Stimulated activated CD4-positive, alpha-beta T cell treated with anti-CD3 and anti-CD28 coated beads, Interleukin-12 subunit alpha, Interleukin-12 subunit beta, amount 100 ng/mL, for 24 hours (primary cell): ENCODE measurements around the gene AUTS2.

Experiments
- DNase-seq, 2 experiments: peaks; one replicate each; pipeline ENCODE4 v3.0.0-alpha.2; 2020; ENCODE audit warnings: low read depth in 2 of 2

AUTS2 gene

DNA sequence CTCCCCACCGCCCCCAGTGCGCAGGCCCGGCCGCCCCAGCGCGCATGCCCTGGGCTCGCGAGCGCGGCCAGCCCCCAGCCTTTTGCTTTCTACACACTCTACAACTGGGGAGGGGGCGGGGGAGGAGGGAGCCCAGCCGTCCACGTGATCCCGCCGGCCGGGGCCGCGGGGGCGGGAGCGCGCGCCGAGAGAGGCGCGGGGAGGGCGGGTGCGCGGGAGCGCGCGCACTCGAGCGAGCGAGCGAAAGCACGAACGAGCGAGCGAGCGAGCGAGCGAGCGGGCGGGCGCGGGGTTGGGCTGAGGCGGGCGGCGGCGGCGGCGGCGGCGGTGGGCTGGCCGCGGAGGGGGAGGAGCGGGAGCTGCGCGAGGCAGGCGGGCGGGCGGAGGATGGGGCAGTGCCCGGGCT lies at the start of gene AUTS2:
AUTS2 (plus strand) TSS at position 395 of the 406 bp plus-strand sequence. CDS start 1,179 bp downstream, outside the sequence.
- DNase-seq: peak; percentile 6 to 18

DNA sequence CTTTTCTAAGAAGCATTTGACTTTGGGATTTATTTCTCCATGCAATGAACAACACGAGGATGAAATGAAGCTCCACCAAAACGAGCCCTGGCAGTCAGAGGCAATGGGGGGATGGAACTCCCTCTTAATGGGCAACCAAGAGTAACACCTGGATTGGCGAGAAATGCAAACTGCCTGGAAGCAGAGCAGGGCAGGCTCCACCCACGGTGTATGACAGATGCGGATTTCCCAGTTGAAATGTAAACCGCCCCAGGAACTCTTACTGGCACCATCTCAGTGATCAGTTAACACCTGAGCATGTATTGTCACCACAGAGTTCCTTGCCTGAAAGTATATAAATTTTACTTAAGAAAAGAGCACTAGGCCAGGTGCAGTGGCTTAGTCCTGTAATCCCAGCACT lies 47.3 kb upstream of the AUTS2 start:
- no peak for DNase-seq

DNA sequence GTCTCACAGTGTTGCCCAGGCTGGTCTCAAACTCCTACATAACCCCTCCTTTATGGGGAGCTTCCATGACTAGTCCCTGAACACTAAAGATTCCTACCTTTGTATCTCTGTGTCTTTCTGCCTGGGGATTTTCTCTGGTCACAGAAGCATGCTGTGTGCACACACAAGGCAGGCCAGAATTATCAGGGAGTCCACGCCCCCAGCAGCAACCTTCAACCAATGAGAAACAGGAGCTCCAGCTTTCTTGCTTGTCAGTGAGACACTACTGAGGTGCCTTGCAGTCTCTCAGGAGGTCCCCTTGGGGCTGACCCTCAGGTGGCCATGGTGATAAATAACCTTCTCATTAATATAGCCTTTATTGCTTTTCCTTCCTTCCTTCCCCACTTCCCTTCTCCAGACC lies 45.1 kb upstream of the AUTS2 start:
- DNase-seq: no peak

DNA sequence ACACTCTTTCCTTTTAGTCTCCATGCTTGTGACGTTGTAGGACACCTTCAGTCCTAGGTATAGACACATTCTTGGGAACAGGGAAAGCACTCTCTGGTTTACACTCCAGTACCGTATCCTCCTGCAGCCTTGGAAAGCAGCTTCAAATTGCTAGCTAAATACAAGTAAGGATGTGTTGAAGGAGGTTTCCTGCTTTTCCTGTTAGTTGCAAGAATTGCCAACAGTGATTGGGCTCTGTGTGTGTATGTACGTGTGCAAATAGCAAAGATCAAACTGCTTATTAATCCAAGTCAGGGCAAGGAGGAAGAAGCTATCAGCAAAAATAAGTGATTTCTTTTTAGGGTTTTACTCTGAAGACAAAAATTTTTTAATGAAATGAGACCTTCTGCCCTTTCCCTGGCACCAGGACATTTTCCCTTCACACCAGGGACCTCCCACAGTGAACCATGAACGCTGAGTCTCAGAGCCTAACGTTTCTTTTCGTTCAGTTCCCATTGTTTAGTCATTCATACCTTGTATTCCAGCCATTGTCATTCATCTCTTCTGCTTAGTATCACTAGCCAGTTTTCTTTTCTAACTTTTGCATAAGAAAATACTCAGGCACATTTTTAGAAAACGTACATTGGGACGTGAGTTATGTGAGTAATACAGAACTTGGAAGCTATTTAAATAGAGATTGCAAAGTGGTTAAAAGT lies 36.9 kb upstream of the AUTS2 start:
- no peak for DNase-seq

DNA sequence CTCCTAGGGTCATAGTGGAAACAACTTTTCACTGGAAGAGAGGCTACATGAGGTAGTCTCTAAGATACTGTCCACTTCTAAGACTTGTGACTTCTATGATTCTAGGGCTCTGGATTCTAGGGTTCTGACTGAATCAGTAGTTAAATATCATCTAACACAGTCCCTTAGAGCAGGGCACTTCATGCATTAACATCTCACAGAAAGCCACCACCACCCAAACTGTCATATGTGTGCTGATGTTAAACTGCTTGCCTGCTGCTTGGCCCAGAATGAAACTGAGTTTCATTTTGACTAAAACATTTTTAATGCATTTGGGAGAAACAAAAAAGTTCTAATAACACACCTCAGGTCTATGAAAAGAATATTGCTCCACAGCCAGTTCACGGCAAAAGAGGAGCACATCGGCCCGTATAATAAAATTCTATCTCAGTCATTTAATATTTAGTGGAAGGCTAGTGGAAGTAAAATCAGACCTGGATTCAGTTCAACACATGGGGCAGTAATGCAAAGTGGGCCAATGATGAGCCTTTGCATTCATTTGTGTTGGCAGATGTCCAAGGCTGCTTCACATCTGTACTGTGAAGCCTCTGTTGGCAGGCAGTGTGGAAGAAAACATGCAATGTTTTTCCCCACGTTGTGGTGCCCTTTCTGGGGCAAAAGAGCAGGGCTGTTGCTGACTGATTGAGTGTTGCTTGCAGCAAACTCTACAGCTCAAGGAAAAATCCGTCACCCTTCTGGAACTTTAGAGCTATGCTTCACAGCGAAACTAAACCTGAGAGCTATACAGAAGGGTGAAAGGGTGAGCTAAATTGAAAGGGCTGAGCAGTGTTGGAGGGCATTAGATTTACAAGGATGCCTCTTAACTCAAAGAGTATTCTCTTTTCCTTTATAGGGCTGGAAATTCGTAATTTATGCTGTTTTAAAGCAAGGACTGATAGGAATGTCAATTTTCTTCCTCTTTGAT lies 33.5 kb upstream of the AUTS2 start:
- DNase-seq: no peak

DNA sequence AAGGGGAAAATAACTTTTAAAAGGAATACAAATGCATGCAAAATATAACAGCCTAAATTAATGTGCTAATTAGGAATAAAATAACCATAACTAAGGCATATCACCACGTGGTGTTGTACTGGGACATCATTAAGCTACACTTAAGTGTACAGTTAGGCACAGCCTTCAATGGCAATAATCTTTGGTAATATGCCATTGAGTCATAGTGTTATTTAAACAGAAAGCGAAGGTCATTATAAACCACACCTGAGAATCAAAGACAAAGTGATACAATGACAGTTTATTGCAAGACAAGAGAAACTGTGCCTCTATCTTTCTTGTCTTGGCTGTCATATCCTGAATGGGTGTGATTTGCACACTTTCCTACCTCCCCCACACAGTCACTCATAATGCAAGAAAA lies 30.5 kb upstream of the AUTS2 start:
- no peak for DNase-seq

DNA sequence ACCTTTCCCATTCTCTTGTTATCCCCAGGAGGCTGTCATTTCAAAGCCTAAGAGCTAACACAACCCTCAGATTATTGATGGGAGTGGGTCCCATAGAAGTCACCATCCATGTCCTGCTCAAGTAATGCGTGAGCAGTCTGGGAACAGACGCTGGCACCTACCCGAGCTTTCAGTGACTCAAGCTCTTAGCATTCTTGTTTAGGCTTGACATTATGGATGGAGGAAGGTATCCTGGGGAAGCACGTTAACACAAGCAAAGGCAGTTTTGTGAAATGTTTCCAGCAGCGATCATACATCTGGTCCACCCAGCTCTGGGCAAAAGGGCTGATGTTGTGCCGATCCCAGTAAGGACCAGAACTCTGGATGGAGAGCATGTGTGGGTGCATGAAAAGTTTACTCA lies 30.0 kb upstream of the AUTS2 start:
- no peak for DNase-seq

DNA sequence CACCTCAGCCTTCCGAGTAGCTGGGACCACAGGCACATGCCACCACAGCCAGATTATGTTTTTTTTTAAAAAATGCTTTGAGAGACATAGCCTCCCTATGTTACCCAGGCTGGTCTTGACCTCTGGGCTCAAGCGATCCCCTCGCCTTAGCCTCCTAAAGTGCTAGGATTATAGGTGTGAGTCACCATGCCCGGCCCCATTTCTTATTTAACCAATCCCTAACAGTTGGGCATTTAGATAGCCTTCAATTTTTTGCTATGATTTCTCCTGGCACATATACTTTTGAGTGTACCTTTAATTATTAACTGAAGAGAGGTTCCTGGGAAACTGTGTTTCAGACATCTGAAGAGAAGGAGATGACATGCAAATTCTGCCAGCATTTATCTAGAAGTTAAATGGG lies 22.6 kb upstream of the AUTS2 start:
- no peak for DNase-seq

DNA sequence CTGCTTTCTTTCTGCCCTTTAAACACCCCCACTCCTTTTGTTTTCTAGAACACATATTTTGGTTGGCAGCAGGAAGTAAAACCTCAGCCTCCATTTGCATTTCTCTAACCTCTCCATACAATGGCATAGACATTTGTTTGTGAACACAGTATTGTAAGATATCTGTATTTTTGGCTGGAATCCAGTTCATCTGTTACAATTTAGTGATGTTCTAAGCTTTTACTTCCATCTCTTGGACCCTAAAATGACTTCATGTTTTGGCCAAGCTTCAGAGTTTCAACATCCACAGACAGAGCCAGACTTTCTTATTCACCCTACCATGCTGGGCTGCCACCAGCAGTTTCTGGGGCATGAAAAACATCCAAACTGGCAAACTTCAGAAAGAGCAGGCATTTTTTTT lies 21.1 kb upstream of the AUTS2 start:
- no peak for DNase-seq

DNA sequence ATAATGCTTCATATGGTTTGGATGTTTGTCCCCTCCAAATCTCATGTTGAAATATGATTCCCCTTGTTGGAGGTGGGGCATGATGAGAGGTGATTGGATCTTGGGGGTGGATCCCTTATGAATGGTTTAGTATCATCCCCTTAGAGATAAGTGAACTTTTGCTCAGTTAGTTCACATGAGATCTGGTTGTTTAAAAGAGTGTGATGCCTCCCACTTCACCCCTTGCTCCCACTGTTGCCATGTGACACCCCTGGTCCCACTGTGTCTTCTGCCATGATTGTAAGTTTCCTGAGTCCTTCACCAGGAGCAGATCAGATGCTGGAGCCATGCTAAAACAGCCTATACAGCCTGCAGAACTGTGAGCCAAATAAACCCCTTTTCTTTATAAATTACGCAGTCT lies 13.1 kb upstream of the AUTS2 start:
- no peak for DNase-seq

DNA sequence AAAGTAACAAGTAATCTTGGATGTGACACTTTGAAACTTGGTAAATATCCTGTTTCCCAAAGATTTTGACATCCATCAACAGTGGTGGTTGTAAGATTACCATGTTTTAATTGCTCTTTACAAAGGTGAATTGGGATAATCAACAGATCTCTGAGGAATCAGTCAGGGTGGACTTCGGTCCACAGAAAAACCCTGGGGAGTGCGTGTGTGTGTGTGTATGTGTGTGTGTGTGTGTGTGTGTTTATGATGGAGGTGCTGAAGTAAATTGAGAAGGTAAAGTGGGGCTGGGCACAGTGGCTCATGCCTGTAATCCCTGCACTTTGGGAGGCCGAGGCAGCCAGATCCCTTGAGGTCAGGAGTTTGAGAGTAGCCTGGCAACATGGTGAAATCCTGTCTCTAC lies 12.0 kb upstream of the AUTS2 start:
- no peak for DNase-seq

DNA sequence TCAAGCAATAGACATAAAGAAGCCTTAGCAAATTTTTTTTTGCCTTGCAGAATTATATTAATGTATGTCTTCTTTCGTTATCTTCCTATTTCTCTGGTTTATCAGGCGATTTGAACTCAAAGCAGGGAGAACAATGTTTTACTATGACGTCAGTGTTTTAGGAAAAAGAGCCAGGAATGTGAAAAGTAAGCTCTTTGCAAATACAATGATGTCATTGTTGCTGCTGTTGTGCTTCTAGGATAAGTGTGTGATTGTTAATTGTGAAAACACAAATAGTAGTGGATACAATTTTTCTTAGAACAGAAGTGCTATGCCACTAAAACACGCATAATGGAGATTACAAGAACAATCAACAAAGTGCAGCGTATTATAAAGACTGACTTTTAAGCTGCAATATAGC lies 9.5 kb upstream of the AUTS2 start:
- no peak for DNase-seq

DNA sequence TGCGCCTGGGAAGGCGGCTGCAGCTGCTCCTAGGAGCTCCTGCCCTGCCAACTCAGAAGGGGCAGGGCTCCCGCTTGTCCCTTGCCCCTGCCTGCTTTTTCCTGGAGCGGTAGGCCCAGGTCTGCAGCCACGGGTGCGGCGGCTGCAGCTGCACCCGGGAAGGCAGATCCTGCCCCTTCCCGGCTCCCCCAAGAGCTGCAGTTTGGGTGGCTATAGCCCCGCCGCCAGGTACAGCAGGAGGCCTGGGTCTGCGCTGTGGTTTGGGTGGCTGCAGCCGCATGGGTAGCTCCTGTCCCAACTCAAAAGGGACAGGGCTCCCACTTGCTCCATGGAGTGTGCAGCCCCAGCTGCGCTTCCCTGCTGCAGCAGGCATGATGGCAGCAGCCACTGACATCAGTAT lies 6.5 kb upstream of the AUTS2 start:
- no peak for DNase-seq

DNA sequence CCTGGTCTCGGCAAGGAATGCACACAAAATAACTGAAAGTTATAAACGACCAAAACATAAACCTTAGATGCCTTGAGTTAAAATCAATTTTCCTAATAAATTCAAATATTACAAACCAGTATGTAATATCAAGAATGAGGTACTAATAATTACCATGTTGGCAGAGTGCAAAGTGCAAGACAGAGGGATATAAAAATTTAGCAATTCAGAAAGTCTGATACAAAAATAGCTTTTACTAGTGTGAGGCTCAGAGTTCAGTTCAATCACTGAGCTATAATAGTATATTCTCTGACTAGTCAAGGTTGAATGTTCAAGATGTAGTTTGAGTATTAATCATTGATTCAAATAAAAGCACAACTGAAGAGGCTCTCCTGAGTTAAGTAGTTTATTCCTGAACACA lies 4.8 kb upstream of the AUTS2 start:
- no peak for DNase-seq

DNA sequence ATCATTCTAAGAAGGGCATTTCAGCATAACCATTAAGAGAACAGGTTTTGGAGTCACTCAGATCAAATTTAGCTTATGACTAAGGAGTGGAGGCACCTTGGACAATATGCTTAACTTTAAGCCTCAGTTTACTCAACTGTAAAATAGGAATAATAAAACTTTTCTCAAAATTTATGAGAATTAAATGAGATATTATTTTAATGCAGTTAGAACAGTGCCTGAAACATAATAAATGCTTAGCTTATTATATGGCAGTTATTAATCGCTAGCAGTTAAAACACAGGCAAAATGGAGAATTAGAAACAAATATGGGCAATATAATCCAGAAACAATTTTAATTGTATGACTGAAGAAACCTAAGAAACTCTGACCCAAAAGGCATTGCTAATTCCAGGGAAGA lies 2.9 kb upstream of the AUTS2 start:
- no peak for DNase-seq

DNA sequence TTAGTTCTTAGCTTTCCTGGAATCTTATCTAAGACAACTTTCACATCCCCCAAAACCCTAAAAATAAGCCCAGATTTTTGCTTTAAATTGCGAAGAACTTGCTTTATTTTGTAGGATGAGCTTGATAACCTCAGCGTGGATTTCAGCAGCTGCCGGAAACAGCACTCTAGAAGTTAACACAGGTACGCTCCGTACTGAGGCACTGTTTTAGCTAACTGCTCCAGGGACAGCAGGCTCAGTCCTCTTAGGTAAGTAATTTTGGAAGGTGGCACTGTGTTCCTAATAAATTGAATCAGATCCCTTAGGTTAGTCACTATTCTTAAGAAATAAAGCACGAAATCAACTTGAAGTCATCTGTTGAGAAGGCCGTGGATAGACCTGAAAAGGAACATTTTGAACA lies 2.2 kb upstream of the AUTS2 start:
- DNase-seq: no peak

DNA sequence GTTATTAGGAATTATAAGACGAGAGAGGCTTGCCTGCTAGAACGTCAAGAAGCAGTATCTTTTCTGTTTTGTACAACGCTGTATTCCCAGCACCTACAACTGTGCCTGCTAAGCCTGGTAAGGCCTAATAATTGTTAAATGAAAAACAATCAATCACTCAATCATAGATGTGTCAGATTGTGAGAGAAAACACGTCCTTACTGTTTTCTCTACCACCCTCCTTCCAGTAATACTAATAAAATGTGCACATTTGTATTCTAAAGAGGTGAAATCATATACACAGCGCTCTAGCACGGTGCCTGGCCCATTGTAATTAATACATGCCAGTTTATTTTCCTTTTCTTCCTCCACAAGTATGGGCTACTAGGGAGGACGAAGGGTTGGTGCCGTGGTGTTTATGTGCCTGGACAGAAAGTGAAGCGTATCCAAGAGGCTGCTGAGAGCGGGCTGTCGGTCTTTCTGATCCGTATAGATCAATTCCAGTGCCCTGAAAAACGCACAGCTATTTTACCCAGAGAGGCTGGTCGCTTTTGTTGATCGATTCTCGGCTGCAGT lies 1.5 kb upstream of the AUTS2 start:
- DNase-seq: no peak

DNA sequence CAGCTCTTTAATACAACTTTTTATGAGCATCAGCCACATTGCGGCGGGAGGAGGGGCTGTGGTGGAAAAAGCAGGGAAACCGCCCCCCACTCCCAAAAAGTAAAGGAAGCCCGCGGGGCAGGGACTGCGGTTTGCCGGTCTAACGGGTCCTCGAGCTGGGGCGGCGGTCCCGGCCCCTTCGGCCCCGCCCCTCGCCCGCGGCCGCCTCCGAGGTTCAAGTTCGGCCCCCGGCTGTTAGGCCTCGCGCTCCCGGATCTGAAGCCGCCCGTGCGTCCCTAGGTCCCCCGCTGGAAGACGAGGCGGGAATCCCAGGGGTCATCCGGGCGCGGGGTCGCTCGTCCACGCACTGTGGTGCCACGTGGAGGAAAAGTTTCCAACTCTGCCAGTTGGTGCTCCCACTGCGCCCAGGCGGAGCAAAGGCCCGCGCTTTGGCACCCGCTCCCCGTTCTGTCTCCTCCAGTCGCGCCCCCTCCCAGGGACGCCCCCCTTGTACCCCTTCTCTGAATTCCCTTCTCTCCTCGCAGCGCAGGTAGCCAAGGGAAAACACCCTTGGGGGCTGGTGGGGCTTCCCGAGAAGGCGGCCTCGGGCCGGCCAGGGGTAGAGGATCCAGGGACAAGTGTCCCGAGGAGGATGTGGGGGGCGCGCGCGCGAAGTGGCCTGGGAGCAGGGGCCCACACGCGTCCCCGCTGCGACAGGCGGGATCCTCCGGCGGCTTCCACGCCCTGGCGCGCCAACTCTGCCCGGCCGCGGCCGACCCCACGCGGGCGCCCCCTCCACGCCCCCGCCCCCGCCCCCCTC lies 798 bp upstream of the AUTS2 start:
- DNase-seq: no peak

DNA sequence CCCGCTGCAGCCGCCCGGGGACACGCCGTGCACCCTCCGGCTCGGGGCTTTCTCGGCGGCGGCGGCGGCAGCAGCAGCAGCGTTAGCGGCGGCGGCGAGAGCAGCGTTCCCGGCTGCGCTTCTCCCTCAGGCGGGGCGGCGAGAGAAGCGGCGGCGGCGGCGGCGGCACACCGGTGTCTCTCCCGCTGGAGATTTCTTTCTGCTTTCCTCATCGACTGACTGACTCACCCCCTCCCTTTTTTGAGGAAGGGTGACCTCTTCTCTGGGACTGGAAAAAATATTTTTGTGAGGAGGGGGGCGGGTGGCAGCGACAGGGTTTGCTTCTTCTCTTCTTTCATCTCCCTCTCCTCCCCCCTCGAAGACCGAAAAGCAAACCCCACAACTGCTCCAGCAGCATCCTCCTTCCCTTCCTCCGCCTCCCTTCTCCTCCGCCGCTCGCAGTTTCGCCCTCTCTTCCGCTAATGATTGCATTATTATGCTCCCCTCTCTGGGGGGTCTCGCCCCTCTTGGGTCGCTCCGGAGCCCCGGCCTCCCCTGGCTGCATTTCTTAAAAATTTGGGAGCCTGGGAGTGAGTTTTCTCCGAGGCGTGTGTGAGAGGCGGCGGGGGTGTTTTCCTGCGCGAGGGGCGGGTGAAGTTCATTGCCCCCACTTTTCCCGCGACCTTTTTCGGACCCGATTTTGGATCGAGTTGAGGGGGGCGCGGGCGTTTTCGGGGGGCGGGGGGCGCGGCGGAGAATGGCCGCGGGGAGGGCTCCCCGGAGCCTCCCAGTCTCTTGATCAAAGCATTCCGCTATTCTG lies 411 bp downstream of the AUTS2 start:
- no peak for DNase-seq

DNA sequence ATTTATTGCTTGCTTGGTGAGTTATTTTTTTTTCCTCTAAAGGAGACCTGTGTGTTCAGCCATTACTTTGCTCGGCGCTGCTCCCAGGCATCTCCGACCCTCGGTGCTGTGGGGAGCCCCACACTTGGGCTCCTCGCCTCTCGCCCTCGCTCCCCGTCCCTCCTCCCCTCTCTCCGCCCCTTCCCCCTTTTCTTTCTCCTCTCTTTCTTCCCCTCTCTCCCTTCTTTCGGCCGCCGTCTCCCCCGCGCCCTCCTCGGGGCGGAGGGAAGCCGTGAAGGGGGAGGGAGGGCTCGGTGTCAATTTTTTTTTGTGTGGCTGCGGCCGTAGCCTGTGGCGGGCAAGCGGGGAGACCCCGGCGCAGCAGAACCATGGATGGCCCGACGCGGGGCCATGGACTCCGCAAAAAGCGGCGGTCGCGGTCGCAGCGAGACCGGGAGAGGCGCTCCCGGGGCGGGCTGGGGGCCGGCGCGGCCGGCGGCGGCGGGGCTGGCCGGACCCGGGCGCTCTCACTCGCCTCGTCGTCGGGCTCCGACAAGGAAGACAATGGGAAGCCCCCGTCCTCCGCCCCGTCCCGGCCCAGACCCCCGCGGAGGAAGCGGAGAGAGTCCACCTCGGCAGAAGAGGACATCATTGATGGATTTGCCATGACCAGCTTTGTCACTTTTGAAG lies 1.1 kb downstream of the AUTS2 start:
- no peak for DNase-seq
